GM12878 (cell line): ENCODE data around the gene ZDHHC14. TPM values are rescaled to one million over a fixed set of nuclear protein-coding genes. Genes with fewer than 3 reads are reported as not detected.

Experiments used
- ATAC-seq: fragments of 200-7000 bp; cut with Tn5 transposase; 3 replicates; pipeline ENCODE4 v1.9.1; 2020; ENCODE audit warnings: mild to moderate bottlenecking, moderate library complexity
- BruUV-seq: library from RNA; stranded (reverse); fragments of 400-500 nt; replicated peaks from 2 replicates; lab custom pipeline; 2021; lab: Mats Ljungman, UMichigan
- CTCF ChIA-PET: fragments of 300-600 bp; sonication (Branson Sonifier 250); formaldehyde crosslinking; extraction: SDS; loops from one replicate; lab custom pipeline; 2021; ENCODE audit warnings: inconsistent platforms; lab: Yijun Ruan, JAX
- POLR2A ChIA-PET: fragments of 350-600 bp; formaldehyde crosslinking; extraction: SDS; loops from one replicate; lab custom pipeline; 2021; ENCODE audit warnings: inconsistent platforms; lab: Charles Lee
- RAD21 ChIA-PET: fragments of 300-600 bp; sonication (Branson Sonifier 250); formaldehyde crosslinking; loops from one replicate; lab custom pipeline; 2023; ENCODE audit warnings: antibody characterized with exemption; ENCODE audit not compliant: unreplicated experiment; lab: Charles Lee
- SMC1A ChIA-PET: fragments of 300-600 bp; sonication (Branson Sonifier 250); formaldehyde crosslinking; loops from one replicate; lab custom pipeline; 2023; ENCODE audit not compliant: unreplicated experiment, uncharacterized antibody; lab: Charles Lee
- DNase-seq: peaks from one replicate; pipeline ENCODE4 v3.0.0-alpha.2; 2011; ENCODE audit warnings: low read depth, low spot score
- FAIRE-seq: peaks from 3 replicates; lab custom pipeline; 2011; peaks lifted over from hg19 to GRCh38; lab: Jason Lieb, UNC
- H2AFZ ChIP-seq: 2 replicates; pipeline ENCODE4 v1.6.0; 2011; ENCODE audit warnings: low read depth, low read length, control low read depth; ENCODE audit not compliant: control insufficient read depth
- H3K27ac ChIP-seq: 2 replicates; pipeline ENCODE4 v1.5.1; 2011; ENCODE audit warnings: control low read depth; ENCODE audit not compliant: control insufficient read depth, insufficient read depth
- H3K27me3 ChIP-seq, 2 experiments: replicated peaks in 1 of 2; 2 replicates each; pipeline versions ENCODE4 v1.6.0 to v1.6.1; 2011; ENCODE audit warnings: low read length in 1 of 2; ENCODE audit not compliant: control insufficient read depth in 2 of 2, insufficient read depth in 2 of 2
- H3K36me3 ChIP-seq, 2 experiments: 2 replicates each; pipeline ENCODE4 v1.5.1; 2011; ENCODE audit warnings: low read length in 1 of 2; ENCODE audit not compliant: control insufficient read depth in 2 of 2, insufficient read depth in 2 of 2
- H3K4me1 ChIP-seq: 2 replicates; pipeline ENCODE4 v1.6.1; 2011; ENCODE audit warnings: mild to moderate bottlenecking, low read length, moderate library complexity, mixed read lengths; ENCODE audit not compliant: control insufficient read depth, insufficient read depth
- H3K4me2 ChIP-seq: 2 replicates; pipeline ENCODE4 v1.6.0; 2011; ENCODE audit warnings: control low read depth; ENCODE audit not compliant: control insufficient read depth, insufficient read depth
- H3K4me3 ChIP-seq: fragments of 200-600 bp; sonication (generic); 2 replicates; pipeline ENCODE4 v1.5.1; 2016
- H3K79me2 ChIP-seq: 2 replicates; pipeline ENCODE4 v1.6.0; 2011; ENCODE audit warnings: low read length; ENCODE audit not compliant: control insufficient read depth, insufficient read depth
- H3K9ac ChIP-seq: 2 replicates; pipeline ENCODE4 v1.8.0; 2011; ENCODE audit warnings: low read length, control low read depth, mixed read lengths; ENCODE audit not compliant: control insufficient read depth, insufficient read depth
- H3K9me3 ChIP-seq: replicated peaks from 3 replicates; pipeline ENCODE4 v1.5.1; 2011; ENCODE audit warnings: mild to moderate bottlenecking, low read length; ENCODE audit not compliant: control insufficient read depth, insufficient read depth
- H4K20me1 ChIP-seq: 2 replicates; pipeline ENCODE4 v1.6.0; 2011; ENCODE audit not compliant: control insufficient read depth, insufficient read depth
- ASH2L ChIP-seq: fragments of 300-600, 200-600 bp; sonication (generic); IDR thresholded peaks from 2 replicates; pipeline ENCODE4 v1.6.1; 2017; ENCODE audit warnings: low read depth, mild to moderate bottlenecking, borderline replicate concordance
- CUX1 ChIP-seq: IDR thresholded peaks from 2 replicates; pipeline ENCODE4 v1.6.1; 2012; ENCODE audit warnings: improper control_type of control experiment, low read depth, low read length; ENCODE audit not compliant: insufficient replicate concordance
- FOS ChIP-seq: IDR thresholded peaks from 3 replicates; pipeline ENCODE4 v1.6.1; 2011; ENCODE audit warnings: borderline replicate concordance; ENCODE audit not compliant: insufficient read length; ENCODE audit errors: extremely low read depth
- HDAC6 ChIP-seq: fragments of 200-600 bp; sonication (generic); IDR thresholded peaks from one replicate; pipeline ENCODE4 v1.8.0; 2017; ENCODE audit warnings: antibody characterized with exemption; ENCODE audit not compliant: unreplicated experiment
- MYC ChIP-seq: IDR thresholded peaks from 2 replicates; pipeline ENCODE4 v1.6.1; 2011; ENCODE audit warnings: mild to moderate bottlenecking, low read length, moderate library complexity, inconsistent platforms; ENCODE audit not compliant: insufficient read depth, insufficient replicate concordance, insufficient read length, severe bottlenecking
- STAT3 ChIP-seq: IDR thresholded peaks from 2 replicates; pipeline ENCODE4 v1.6.1; 2011; ENCODE audit warnings: low read depth, low read length, improper control_type of control experiment
- YBX1 ChIP-seq: fragments of 450-650 bp; IDR thresholded peaks from 2 replicates; pipeline ENCODE4 v1.6.1; 2016; ENCODE audit warnings: antibody characterized with exemption
- WGBS: methylation state at CpG from one replicate; pipeline ENCODE4 v1.1.6; 2016; ENCODE audit warnings: low lambda C conversion rate; ENCODE audit not compliant: insufficient replicate concordance, insufficient coverage; ENCODE audit errors: missing lambda C conversion rate; 5-methylcytosine and 5-hydroxymethylcytosine counted together
- in situ Hi-C: fragments of 300-500 bp; cut with MboI; formaldehyde crosslinking; loops from 9 replicates; pipeline ENCODE4 v1.14.3; 2018; ENCODE audit warnings: mixed read lengths
- intact Hi-C: fragments of 100-400 bp; cut with micrococcal nuclease; formaldehyde crosslinking; loops from one replicate; pipeline ENCODE4 v1.14.2; 2022; ENCODE audit not compliant: unreplicated experiment
- polyA plus RNA-seq, 11 experiments: library from polyadenylated mRNA; depleted of rRNA in 4 of 11; unstranded in 6 of 11; stranded (reverse) in 5 of 11; fragments of >200 nt; fragmentation: Nextera tagmentation in 4 of 11; fragmentation: Illumina TruSeq in 1 of 11; extraction: Ambion mirVana in 4 of 11; extraction: Trizol in 1 of 11; gene quantifications; 1 replicate in 1 of 11; 2 replicates in 10 of 11; pipeline versions ENCODE4 v1.2.1 to v1.2.3, GENCODE V29; 2011 to 2016; ENCODE audit warnings: inconsistent platforms in 2 of 11, missing spikeins in 2 of 11, low read depth in 1 of 11
- total RNA-seq, 4 experiments: library from RNA; depleted of rRNA in 3 of 4; stranded (reverse); fragments of >200 nt in 3 of 4; fragmentation: Illumina TruSeq in 1 of 4; extraction: Trizol in 1 of 4; gene quantifications; 2 replicates each; pipeline versions ENCODE4 v1.2.1 to v1.2.3, GENCODE V29; 2013 to 2021
- TF ChIP-seq, protein P1 (sequence below): fragments of 450-650 bp; IDR thresholded peaks from 2 replicates; pipeline ENCODE4 v1.6.1; 2017; ENCODE audit warnings: mild to moderate bottlenecking
- TF ChIP-seq, protein P2 (sequence below): IDR thresholded peaks from 2 replicates; pipeline ENCODE4 v1.6.1; 2012; ENCODE audit warnings: low read length, inconsistent platforms
- TF ChIP-seq, protein P3 (sequence below): fragments of 450-650 bp; IDR thresholded peaks from 2 replicates; pipeline ENCODE4 v1.6.1; 2018; ENCODE audit warnings: borderline replicate concordance, mild to moderate bottlenecking; ENCODE audit not compliant: partially characterized antibody

Gene ZDHHC14
- total and polyA plus RNA-seq, 10 of the 15 experiments (the other 5 are each of a cell fraction or from before 2014, with no cell fraction given) = 0.15 to 16.0 (median 0.76) TPM; not detected in 1

- Histone ChIP-seq H2AFZ (no peak overlapping the region), H3K9ac (no peak overlapping the region), H3K27ac (no peak overlapping the region), H3K4me3 (no peak overlapping the region), H3K36me3 (peaks cover 0 to 3% of the 10 kb centered on the region in 2 experiments; a peak in 2 of 4 replicates), H4K20me1 (no peaks in the 10 kb centered on the region), H3K4me2 (no peak overlapping the region), H3K4me1 (peaks cover under 1% of the 10 kb centered on the region), H3K79me2 (no peaks in the 10 kb centered on the region), H3K27me3 (no peaks in the 10 kb centered on the region), H3K9me3 (no peaks in the 10 kb centered on the region; the same call in 1 of the 3 replicates)
- RAD21 ChIA-PET = interaction anchor here (1.0 kb wide), 1 partner anchor 116 kb away, joined by 3 read pairs; no protein-coding TSS in a partner anchor
- TF ChIP-seq CUX1 (no peak), HDAC6 (no peak), ASH2L (no peak), STAT3 (no peak), FOS (no peak), YBX1 (no peak), MYC (no peak)
- TF ChIP-seq, protein P1, sequence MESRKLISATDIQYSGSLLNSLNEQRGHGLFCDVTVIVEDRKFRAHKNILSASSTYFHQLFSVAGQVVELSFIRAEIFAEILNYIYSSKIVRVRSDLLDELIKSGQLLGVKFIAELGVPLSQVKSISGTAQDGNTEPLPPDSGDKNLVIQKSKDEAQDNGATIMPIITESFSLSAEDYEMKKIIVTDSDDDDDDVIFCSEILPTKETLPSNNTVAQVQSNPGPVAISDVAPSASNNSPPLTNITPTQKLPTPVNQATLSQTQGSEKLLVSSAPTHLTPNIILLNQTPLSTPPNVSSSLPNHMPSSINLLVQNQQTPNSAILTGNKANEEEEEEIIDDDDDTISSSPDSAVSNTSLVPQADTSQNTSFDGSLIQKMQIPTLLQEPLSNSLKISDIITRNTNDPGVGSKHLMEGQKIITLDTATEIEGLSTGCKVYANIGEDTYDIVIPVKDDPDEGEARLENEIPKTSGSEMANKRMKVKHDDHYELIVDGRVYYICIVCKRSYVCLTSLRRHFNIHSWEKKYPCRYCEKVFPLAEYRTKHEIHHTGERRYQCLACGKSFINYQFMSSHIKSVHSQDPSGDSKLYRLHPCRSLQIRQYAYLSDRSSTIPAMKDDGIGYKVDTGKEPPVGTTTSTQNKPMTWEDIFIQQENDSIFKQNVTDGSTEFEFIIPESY = no peak
- TF ChIP-seq, protein P2, sequence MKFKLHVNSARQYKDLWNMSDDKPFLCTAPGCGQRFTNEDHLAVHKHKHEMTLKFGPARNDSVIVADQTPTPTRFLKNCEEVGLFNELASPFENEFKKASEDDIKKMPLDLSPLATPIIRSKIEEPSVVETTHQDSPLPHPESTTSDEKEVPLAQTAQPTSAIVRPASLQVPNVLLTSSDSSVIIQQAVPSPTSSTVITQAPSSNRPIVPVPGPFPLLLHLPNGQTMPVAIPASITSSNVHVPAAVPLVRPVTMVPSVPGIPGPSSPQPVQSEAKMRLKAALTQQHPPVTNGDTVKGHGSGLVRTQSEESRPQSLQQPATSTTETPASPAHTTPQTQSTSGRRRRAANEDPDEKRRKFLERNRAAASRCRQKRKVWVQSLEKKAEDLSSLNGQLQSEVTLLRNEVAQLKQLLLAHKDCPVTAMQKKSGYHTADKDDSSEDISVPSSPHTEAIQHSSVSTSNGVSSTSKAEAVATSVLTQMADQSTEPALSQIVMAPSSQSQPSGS = no peak
- TF ChIP-seq, protein P3, sequence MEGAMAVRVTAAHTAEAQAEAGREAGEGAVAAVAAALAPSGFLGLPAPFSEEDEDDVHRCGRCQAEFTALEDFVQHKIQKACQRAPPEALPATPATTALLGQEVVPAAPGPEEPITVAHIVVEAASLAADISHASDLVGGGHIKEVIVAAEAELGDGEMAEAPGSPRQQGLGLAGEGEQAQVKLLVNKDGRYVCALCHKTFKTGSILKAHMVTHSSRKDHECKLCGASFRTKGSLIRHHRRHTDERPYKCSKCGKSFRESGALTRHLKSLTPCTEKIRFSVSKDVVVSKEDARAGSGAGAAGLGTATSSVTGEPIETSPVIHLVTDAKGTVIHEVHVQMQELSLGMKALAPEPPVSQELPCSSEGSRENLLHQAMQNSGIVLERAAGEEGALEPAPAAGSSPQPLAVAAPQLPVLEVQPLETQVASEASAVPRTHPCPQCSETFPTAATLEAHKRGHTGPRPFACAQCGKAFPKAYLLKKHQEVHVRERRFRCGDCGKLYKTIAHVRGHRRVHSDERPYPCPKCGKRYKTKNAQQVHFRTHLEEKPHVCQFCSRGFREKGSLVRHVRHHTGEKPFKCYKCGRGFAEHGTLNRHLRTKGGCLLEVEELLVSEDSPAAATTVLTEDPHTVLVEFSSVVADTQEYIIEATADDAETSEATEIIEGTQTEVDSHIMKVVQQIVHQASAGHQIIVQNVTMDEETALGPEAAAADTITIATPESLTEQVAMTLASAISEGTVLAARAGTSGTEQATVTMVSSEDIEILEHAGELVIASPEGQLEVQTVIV = no peak
- FAIRE-seq = no peak
- in situ Hi-C loops (no loop called here), intact Hi-C loops (no loop called here)
- SMC1A ChIA-PET = interaction anchor here (1.8 to 2.3 kb wide), 2 partner anchors 11 kb away, joined by 5 to 10 read pairs; no protein-coding TSS in a partner anchor
- no peak for DNase-seq
- WGBS = 56% methylated on average over 6 of the region's 6 CpGs
- POLR2A ChIA-PET = no interaction called here
- CTCF ChIA-PET = no interaction called here
- no peak for ATAC-seq
- no TSS peak for BruUV-seq
Measured at GRCh38 chr6:157551041-157551832, 170.2 kb downstream of the ZDHHC14 start.
